HG03095 (cell line): ENCODE data around the gene SLC24A3.

Experiments used
- ATAC-seq: cut with Tn5 transposase; IDR thresholded peaks from one replicate; pipeline ENCODE4 v1.9.1; 2021; ENCODE audit warnings: moderate library complexity; ENCODE audit not compliant: unreplicated experiment

Gene SLC24A3

DNA sequence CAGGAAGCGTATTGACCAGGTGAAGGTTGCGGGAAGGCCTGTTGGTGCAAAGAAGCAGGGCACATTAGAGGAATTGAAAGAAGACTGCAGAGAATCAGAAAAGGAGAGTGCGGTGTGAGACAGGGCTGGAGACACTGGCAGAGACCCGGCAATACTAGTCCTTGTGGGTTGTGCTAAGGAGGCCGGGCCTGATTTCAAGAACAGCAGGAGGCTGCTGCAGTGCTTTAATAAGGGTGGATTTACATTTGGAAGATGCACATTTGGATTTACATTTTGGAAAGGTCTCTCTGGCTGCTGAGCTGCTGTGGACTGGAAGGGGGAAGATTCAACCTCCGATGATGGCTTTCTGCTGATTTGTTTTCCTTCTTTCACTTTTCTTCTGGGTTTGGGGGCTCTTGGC is 167.8 kb downstream of the SLC24A3 start:
- ATAC-seq, result no peak

GRCh38 chr20:19381947-19382346 is 169.5 kb downstream of the SLC24A3 start:
- ATAC-seq, result no peak

GRCh38 chr20:19382386-19383340 is 170.2 kb downstream of the SLC24A3 start:
- no peak for ATAC-seq

- ATAC-seq, result no peak
Measured at GRCh38 chr20:19384940-19385339, 172.5 kb downstream of the SLC24A3 start.

DNA sequence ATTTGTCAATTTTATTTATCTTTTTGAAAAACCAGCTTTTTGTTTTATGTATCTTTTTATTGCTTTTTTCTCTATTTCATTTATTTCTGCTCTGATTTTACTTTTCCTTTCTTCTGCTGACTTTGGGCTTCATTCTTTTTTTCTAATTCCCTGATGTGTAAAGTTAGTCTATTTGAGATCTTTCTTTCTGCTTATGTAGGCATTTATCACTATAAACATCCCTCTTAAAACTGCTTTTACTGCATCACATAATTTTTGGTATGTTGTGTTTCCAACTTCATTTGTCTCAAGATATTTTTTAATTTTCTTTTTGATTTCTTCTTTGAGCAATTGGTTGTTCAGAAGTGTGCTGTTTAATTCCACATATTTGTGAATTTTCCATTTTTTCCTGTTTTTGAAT is 174.8 kb downstream of the SLC24A3 start:
- ATAC-seq, result no peak

DNA sequence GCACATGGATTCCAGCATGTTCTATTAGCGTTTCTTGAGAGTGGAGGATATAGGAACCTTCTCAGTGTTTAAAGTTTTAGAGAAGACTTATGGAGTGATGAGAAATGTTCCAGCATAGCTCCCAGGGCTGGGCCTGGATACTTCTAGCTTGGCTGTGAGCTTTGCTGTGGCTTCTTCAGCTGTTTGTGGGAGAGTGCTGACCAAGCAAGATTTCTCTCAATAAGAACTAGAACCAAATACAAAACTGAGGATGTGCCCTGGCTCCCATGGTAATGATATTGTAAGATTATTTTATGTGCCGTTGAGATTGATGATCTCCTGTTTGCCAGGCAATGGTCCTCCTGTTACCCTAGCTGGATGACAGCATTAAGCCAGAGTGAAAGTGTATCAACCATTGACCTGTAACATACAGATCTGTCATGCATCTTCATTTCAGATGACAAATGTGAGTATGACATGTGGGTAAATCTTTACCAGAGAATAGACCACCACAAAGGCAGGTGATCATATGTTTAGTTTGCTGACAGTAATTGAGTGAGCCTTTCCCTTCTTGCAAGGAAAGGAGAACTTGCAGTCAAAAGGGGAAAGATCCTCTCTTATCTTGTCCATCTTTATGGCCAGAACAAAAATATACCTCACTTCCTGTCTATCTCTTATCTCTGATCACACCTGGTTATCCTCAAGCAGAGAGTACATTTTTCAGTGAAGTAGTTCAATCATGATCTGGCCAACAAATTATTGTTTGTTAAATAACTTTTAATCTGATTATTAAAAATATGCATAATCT is 180.1 kb downstream of the SLC24A3 start:
- ATAC-seq, result no peak

- no peak for ATAC-seq
Measured at GRCh38 chr20:19396460-19397081, 184.1 kb downstream of the SLC24A3 start.

DNA sequence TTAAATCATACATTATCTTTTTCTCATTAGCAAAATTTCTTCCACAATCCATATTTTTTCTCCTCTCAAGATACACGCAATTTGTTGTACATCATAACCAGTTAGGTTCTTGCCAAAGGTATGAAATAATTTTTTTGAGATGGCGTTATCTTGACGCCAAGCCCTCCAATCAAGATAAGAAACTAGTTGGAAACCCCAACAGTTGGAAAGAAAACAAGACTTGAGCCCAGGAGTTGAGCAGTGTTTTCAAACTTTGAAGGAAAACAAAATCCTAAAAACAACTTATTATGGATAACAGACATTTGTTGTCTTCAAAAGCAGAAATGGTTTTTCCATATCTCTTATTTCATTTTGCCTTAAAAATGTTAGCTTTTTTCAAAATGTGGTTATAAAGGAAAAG is 184.8 kb downstream of the SLC24A3 start:
- ATAC-seq, result no peak

DNA sequence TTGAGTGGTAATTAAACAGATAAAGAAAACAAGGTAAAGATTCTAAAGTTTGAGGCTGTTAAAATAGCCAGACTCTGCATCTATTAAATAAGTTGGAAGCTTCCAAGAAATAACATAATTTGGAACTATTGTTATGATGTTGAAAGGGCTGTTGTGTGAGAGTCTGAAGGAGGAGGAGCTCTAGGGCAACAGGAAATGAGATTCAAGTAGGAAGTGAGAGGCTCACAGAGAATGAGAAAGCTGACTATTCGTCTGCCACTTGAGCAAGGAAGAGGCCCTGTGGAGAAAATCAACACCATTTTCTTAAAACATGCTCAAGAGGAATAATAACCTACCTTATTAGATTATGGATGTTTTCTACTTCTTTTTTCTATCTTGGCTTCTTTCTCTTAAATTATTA is 185.2 kb downstream of the SLC24A3 start:
- no peak for ATAC-seq

DNA sequence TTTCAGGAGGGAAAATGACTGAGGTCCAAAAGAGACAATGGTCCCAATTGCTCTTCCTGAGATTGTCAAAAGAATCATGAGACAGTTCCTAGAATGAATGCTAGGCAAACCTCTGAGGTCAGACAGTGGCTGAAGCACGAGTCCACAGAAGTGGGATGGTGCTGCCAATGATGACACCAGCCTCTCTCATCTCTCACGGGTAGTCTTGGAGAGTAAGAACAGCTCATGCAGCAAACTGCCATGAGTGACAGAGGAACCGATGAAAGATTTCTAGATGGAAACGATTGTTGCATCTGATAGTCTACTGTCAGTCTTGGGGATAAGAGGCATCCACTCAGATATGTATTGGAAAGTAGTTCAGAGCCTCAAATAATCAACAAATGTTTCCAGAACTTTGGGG is 188.7 kb downstream of the SLC24A3 start:
- no peak for ATAC-seq

DNA sequence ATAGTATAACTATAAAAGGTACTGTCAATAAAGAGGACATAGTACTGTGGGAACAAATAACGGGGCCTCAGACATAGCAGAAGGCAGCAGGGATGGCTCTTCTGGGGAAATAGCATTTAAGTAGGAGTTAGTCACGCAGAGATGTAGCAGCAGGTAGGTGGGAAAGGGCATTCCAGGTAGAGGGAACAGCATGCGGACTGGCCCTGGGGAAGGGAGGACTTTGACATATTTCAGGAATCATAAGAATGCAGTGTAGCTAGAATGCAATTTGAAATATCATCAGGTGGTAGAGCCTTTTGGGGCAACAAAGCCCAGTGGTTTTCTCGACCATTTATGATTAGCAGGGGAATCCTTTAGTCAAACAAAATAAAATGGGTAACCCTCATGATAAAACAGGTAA is 191.1 kb downstream of the SLC24A3 start:
- ATAC-seq, result no peak

GRCh38 chr20:19404826-19405225 is 192.4 kb downstream of the SLC24A3 start:
- no peak for ATAC-seq

DNA sequence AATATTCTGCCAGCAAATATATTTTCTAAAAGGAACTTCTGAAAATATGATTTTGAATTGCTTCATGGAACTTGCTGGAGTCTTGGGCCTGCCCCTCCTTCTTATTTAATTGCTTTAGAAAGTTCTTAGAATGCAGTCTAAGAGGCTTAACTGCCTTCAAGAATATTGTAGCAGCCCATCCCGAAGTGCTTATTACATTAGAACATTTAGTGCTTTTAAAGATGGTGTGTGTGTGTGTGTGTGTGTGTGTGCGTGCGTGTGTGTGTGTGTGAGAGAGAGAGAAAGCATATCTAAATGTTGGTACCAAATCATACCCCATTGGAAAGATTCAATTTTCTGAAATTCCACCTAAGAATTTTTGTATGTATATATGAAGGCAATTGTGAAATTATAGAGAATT is 193.5 kb downstream of the SLC24A3 start:
- no peak for ATAC-seq

- ATAC-seq, result no peak
Measured at GRCh38 chr20:19406381-19406780, 193.9 kb downstream of the SLC24A3 start.

DNA sequence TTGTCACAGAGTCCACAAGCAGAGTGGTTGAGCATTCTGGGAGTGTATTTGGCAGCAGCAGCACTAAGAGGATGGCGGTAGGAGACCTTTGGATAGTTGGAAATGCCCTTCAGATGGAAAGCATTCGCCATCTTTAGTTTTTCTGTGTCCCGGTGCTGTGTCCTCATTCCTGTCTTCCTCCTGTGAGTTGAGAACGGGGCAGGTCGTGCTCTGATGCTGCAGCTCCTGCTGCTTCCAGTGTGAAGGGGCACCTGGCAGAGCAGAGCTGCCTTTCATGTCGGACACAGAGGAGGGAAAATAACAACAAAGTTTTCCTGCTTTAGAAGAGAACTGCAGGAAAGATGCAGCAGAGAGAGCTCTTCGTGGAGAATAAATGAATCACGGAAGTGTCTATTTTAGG is 194.8 kb downstream of the SLC24A3 start:
- ATAC-seq, result no peak

- no peak for ATAC-seq
Measured at GRCh38 chr20:19407736-19408135, 195.3 kb downstream of the SLC24A3 start.

GRCh38 chr20:19408971-19409370 is 196.5 kb downstream of the SLC24A3 start:
- no peak for ATAC-seq

DNA sequence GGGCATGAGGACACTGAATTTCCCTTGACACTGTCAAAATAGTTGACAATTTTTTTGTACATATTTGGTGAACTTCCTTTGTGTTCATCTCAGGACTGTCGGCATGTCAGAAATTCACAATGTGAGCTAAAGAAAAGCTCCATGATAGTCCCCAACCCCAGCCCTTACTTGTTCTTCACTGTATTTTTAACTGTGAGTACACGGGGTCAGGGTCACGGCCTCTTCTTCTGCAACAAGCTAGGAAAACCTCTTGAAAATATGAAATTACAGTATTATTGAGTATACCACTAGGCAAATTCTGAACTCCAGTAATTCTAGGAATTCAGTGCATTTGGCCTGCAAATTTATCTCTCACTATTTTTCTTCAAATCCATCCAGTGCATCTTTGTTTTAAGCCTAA is 199.4 kb downstream of the SLC24A3 start:
- ATAC-seq, result no peak

DNA sequence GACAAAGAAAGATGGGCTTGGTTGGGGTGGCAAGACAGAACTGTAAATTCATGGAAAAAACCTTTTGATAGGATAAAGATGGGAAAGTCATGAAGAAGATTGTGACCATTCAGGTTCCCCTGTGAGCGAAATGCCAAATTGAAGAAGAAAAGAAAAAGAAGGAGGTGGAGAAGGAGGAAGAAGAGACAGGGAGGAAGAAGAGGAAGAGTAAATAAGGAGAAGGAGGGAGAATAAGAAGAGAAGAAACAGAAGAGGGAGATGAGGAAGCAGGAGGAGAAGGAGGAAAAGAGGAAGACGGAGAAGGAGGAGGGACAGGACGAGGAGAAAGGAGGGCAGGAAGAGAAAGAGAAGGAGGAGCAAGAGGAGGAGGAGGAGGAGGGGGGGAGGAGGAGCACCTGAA is 199.8 kb downstream of the SLC24A3 start:
- ATAC-seq, result no peak

DNA sequence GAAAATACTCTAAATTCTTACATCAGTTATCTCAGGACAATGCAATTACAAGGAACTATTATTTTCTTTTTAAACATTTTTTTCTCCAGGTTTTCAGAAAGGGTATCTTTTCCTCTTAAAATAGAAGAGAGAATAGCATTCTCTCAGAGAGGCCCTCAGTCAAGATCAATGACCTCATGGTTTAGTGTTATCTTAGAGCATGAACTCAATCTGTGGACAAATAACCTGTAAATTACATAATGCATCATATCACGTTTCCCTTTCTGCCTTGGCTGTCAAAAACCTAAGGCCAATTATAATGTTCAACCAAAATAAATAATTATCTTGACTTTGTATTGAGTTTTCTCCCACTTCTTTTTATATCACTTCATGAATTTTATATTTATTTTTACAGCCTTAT is 202.2 kb downstream of the SLC24A3 start:
- ATAC-seq, result no peak

DNA sequence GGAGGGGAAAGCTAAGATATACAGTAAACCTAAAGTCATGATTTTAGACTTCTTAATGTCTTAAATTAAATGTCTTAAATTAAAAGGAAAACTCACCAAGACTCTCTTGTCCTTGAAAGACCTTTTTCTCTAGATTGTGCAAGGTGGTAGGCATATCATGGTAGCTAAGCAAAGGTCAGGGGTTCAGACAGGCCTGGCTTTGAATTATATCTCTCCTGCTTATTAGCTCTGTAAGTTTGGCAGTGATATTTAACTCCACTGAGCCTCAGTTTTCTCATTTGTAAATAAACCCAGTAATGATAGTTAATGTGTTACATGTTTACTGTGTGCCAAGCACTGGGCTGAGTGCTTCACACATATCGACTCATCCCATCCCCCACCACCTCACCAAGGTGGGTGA is 203.3 kb downstream of the SLC24A3 start:
- ATAC-seq, result no peak

DNA sequence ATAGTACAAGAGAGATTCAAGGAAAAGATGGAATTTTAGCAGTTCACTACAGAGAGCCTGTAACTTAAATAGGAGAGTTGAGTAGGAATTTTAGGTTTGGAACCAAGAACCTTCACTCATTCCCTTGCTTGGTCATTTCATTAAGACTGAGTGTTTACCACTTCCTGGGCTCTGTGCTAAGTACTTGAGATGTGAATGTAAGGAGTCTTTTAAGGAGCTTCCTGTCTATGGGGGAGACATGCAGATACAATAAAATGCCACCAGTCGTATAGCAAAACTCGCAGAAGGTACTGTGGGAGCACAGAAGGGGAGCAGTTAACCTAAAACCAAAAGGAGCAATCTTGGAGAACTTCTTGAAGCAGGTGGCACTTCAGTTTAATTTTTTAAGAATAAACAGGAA is 204.2 kb downstream of the SLC24A3 start:
- ATAC-seq, result no peak
